Stimulated activated CD4-positive, alpha-beta T cell treated with anti-CD3 and anti-CD28 coated beads, Interleukin-12 subunit alpha, Interleukin-12 subunit beta, amount 100 ng/mL, for 48 hours (primary cell): ENCODE results near the gene FXYD5.
"Not testable (repeated sequence)": the region's sequence is repeated elsewhere in the genome, so short reads cannot be mapped to it uniquely, and the experiment has no call there.

ENCODE experiments used
- DNase-seq, 3 donors: peaks; one replicate each; pipeline ENCODE4 v3.0.0-alpha.2; 2020; ENCODE audit warnings: low read depth in 2 of 3, low spot score in 1 of 3

Gene FXYD5

DNA sequence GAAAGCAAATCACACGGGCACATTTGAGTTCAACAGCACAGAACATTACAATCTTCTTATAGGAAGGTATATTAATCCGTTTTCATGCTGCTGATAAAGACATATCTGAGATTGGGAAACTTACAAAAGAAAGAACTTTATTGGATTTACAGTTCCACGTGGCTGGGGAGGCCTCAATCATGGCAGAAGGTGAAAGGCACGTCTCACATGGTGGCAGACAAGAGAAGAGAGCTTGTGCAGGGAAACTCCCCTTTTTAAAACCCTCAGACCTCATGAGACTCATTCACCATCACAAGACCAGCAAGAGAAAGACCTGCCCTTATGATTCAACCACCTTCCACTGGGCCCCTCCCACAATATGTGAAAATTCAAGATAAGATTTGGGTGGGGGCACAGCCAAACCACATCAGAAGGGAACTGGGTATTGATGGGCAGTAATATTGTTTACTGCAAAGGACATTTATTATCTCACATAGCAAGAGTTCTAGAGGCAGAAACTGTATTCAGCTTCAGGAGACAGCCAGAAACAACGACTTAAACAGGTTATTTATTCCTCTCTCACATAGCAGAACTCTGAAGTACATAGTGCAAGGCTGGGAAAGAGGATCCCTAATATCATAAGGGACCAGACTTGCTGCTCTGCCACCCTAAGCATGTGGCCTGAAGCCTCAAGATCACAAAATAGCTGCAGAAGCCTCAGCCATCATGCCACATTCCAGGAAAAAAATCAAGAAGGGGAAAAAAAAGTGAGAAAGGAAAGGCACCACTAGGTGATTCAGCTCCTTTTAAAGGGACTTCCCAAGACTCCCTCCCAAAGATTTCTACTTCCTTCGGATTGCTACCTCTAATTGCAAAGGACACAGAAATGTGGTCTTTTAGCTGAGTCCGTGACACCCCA is 23.1 kb downstream of the FXYD5 start:
- no peak for DNase-seq

DNA sequence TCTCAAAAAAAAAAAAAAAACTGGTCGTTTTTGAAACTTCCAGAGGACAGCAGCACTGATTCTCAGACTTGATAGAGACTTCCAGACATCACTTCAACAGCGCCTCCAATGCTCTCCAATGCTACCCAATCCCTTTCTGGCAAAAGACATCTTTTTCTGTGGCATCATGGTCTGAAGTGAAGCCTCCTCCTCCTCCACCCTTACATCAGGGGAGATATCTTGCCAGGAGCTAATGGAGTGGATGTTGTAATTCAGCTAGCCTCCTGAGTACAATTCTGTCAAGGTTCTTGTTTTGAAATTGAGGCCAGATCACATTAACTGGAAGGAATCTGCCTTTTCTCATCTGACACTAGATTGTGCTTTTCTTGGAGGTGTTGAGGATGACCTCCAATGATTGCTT is 24.2 kb downstream of the FXYD5 start:
- DNase-seq = no peak

- no peak for DNase-seq
These were observed 25.3 kb downstream of the FXYD5 start for GRCh38 chr19:35179830-35180229.

GRCh38 chr19:35181387-35181786 is 26.9 kb downstream of the FXYD5 start:
- no peak for DNase-seq

DNA sequence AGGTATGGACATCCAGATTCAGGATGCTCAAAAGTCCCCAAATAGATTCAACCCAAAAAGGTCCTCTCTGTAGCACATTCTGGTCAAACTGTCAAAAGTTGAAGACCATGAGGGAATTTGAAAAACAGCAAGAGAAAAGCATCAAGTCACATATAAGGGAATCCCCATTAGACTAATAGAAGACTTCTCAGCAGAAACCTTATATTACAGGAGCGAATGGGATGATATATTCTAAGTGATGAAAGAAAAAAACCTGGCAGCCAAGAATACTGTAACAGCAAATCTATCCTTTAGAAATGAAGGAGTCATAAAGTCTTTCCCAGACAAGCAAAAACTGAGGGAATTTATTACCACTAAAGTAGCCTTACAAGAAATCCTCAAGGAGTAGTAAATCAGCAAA is 29.7 kb downstream of the FXYD5 start:
- DNase-seq = no peak

GRCh38 chr19:35184884-35185283 is 30.3 kb downstream of the FXYD5 start:
- no peak for DNase-seq

DNA sequence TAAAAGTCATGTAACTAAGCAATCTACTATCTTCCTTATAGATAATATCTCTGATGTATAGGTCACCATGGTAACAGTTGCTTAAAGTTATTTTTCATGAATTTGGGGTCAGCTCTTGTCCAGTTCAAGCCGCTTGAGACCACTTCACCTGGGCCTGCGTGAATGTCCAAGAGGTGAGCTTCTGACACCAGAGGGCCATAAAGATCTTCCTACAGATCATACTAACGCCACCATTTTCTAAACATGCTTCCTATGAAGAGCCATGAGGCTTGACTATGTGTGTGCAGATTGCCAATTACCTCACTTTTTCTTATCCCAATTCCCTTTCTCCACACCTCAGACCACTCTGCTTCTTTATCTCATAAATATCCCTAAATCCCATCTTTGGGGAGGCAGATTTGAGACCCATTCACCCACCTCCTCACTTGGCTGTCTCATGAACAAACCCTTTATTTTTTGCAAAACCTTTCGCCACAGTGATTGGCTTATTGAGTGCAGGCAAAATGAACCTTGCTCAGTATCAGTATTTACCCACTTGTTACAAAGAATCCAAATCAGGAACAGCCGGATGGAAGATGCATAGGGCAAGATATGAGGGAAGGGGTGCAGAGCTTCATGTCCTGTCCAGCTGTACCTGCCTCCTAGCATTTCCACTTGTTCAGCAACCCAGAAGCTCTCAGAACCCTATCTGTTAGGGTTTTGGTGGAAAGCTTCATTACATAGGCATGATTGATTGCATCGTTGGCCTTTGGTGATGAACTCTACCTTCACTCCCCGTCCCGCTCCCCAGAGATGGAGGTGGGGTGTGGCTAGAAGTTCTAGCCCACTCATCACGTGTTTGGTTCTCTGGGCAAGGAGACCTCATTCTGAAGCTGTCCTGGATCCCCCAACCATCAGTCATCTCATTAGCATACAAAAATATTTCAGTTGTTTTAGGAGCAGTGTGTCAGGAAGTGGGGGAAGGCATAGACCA is 39.8 kb downstream of the FXYD5 start:
- DNase-seq = no peak

DNA sequence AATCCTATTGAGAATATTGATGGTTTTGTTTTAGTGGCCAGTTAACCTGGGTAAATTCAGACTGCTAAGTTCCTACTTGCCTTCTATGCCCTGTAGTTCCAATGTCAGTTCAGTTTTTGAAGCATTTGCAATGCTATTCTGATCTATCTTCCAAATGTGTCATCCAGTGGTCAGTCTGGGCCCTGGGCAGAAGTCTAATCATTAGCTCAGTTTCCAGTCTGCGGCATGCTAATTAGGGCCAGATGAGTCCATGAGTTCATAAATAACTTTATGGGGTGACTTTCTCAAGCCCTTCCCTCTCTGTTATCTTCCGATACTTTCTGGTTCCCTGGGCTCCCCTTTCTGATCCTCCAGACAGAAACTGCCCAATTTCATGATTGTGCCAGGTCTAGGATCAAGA is 41.3 kb downstream of the FXYD5 start:
- no peak for DNase-seq

DNA sequence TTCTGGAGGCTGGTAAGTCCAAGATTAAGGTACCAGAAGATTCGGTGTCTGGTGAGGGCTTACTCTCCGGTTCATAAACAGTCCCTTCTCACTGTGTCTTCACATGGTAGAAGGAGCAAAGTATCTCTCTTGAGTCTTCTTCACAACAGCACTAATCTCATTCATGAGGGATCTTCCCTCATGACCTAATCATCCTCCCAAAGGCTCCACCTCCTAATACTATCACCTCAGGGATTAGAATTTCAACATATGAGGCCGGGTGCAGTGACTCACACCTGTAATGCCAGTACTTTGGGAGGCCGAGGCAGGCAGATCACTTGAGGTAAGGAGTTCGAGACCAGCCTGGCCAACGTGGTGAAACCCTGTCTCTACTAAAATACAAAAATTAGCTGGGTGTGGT is 42.3 kb downstream of the FXYD5 start:
- DNase-seq = not testable (repeated sequence)

GRCh38 chr19:35199481-35199880 is 44.9 kb downstream of the FXYD5 start:
- no peak for DNase-seq

GRCh38 chr19:35202722-35203688 is 48.5 kb downstream of the FXYD5 start:
- no peak for DNase-seq

DNA sequence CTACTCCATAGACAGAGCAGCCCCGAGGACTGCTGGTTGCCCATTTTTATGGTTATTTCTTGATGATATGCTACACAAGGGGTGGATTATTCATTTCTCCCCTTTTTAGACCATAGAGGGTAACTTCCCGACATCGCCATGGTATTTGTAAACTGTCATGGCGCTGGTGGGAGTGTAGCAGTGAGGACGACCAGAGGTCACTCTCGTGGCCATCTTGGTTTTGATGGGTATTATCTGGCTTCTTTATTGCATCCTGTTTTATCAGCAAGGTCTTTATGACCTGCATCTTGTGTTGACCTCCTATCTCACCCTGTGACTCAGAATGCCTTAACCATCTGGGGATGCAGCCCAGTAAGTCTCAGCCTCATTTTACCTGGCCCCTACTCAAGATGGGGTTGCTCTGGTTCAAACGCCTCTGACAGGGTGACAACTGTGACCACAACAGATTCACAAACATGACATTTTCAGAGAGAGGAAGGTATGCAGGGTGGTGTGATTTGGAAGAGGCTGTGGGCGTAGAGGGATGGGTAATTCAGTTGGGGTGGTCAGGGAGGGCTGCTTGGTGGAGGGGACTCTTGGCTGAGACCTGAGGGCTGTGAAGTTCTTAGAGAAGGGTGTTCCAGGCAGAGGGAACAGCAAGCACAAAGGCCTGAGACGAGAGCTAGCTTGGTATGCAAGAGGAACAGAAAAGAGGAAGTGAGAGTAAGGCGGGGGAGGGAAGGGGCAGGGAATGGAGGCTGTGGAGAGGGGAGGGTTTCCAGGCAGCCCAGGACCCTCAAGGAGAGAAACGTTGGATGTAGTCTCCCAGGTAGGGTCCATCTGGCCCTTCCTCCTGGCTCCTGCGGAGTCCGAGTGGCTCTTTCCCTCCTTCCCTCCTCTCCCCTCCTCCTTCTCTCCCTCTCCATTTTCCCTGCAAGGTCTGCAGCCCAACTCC is 50.5 kb downstream of the FXYD5 start:
- DNase-seq = no peak

- DNase-seq = no peak
These were observed 51.3 kb downstream of the FXYD5 start for GRCh38 chr19:35205733-35206323.

GRCh38 chr19:35206379-35206778 is 51.8 kb downstream of the FXYD5 start:
- DNase-seq = no peak

DNA sequence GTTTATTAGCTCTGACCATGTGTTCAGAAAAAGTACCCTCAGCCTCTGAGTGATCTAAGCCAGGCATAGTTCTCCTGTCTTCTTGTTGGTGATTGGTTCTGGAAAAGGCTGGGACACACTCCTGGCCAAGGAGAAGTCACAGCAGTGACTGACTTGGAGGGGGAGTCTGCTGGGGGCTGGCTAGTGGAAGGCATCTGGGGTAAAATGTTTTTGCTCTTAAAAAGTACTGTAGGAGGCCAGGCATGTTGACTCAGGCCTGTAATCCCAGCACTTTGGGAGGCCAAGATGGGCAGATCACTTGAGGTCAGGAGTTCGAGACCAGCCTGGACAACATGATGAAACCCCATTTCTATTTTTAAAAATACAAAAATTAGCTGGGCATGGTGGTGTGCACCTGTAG is 52.3 kb downstream of the FXYD5 start:
- no peak for DNase-seq

DNA sequence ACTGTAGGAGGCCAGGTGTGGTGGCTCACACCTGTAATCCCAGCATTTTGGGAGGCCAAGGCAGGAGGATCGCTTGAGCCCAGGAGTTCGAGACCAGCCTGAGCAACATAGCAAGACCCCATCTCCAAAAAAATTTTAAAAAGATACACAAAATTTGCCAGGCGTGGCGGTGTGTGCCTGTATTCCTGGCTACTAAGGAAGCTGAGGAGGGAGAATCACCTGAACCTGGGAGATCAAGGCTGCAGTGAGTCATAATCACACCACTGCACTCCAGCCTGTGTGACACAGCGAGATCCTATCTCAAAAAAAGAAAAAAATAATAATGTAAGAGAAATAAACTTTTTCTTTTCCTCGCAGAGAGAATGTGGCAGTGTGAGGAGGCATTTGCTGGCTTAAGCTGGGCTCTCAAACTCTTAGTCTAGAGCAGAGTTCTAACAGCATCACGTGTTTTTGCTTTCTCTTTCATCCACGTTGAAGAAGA is 52.9 kb downstream of the FXYD5 start:
- DNase-seq = no peak

DNA sequence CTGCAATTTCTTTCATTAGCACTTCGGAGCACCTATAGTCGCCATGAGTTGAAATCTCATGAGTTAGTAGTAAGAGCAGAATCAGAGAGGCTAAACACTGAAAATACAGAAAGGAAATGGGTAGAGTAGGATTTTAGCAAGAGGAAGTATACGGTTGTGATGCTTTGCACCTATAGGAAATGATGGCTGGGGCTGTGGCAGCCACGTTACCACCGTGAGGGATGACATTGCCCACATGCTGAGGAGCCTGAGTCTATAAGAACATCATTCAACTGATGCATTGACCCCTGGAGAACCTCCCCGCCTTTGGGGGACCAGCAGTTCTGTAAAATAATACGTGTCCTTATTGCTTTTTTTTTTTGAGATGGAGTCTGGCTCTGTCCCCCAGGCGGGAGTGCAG is 53.6 kb downstream of the FXYD5 start:
- no peak for DNase-seq

DNA sequence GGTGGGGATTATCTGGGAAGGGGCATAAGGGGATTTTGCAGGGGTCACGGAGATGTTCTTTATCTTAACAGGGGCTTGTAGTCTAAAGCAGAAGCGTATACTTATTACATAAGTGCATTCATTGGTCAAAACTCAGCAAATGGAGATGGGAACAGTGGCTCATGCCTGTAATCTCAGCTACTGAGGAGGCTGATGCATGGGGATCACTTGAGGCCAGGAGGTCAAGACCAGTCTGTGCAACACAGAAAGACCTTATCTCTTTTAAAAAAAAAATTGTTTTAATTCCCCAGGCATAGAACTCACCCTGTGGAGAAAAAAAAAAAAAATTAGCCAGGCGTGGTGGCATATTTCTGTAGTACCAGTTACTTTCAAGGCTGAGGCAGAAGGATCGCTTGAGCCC is 55.1 kb downstream of the FXYD5 start:
- no peak for DNase-seq

GRCh38 chr19:35211545-35212230 is 57.2 kb downstream of the FXYD5 start:
- DNase-seq = peak in 1 of 3 donors; percentile 34
